B cell (primary cell): ENCODE results near the gene SEMA4A. TPM values are rescaled to one million over a fixed set of nuclear protein-coding genes. Genes with fewer than 3 reads are reported as not detected.

ENCODE experiments used
- ATAC-seq: fragments of 200-7000 bp; cut with Tn5 transposase; one replicate; pipeline ENCODE4 v1.10.0; 2021; ENCODE audit warnings: low read depth, mild to moderate bottlenecking, moderate number of reproducible peaks, moderate library complexity
- CTCF ChIA-PET: fragments of 350-600 bp; sonication (Branson Sonifier 250); formaldehyde crosslinking; loops from one replicate; lab custom pipeline; 2021; ENCODE audit warnings: antibody characterized with exemption, inconsistent platforms; lab: Charles Lee
- POLR2A ChIA-PET: fragments of 350-600 bp; sonication (Branson Sonifier 250); formaldehyde crosslinking; loops from one replicate; lab custom pipeline; 2021; ENCODE audit warnings: antibody characterized with exemption; lab: Charles Lee
- DNase-seq: peaks from one replicate; pipeline ENCODE4 v3.0.0; 2013
- H2AFZ ChIP-seq: 2 replicates; pipeline ENCODE4 v1.6.1; 2012; ENCODE audit warnings: mild to moderate bottlenecking, low read depth, low read length; ENCODE audit not compliant: insufficient read depth, poor library complexity, severe bottlenecking
- H3K27ac ChIP-seq, 2 donors: 1 replicate in 1 of 2; 2 replicates in 1 of 2; pipeline ENCODE4 v1.5.1; 2012 to 2013; ENCODE audit warnings: low read length in 2 of 2, mild to moderate bottlenecking in 2 of 2, moderate library complexity in 1 of 2
- H3K27me3 ChIP-seq, 4 experiments: fragments of 200-600 bp in 1 of 4; sonication (generic) in 1 of 4; replicated peaks in 1 of 4; 1 replicate in 2 of 4; 2 replicates in 2 of 4; pipeline versions ENCODE4 v1.6.1 to v1.7.0; 2013 to 2016; ENCODE audit warnings: low read length in 3 of 4, mild to moderate bottlenecking in 2 of 4, mixed read lengths in 1 of 4, moderate library complexity in 1 of 4; ENCODE audit not compliant: insufficient read depth in 4 of 4, control insufficient read depth in 3 of 4; ENCODE audit errors: control extremely low read depth in 1 of 4
- H3K36me3 ChIP-seq, 2 experiments: replicated peaks in 1 of 2; 1 replicate in 1 of 2; 2 replicates in 1 of 2; pipeline versions ENCODE4 v1.6.1 to v1.7.1; 2013; ENCODE audit warnings: low read length in 1 of 2; ENCODE audit not compliant: insufficient read depth in 2 of 2, control insufficient read depth in 1 of 2; ENCODE audit errors: control extremely low read depth in 1 of 2, extremely low read depth in 1 of 2
- H3K4me1 ChIP-seq, 2 donors: fragments of 200-600 bp in 1 of 2; sonication (generic) in 1 of 2; 1 replicate in 1 of 2; 2 replicates in 1 of 2; pipeline versions ENCODE4 v1.5.1 to v1.6.1; 2013 to 2017; ENCODE audit warnings: low read length in 2 of 2; ENCODE audit not compliant: control insufficient read depth in 2 of 2, insufficient read depth in 2 of 2
- H3K4me2 ChIP-seq: replicated peaks from 2 replicates; pipeline ENCODE3; 2012; ENCODE audit warnings: mild to moderate bottlenecking, low read depth, low read length; ENCODE audit not compliant: poor library complexity, severe bottlenecking
- H3K4me3 ChIP-seq, 5 experiments: fragments of 200-600 bp in 1 of 5; sonication (generic) in 1 of 5; 1 replicate in 3 of 5; 2 replicates in 2 of 5; pipeline versions ENCODE4 v1.5.1 to v1.7.0; 2011 to 2016; ENCODE audit warnings: low read length in 4 of 5, mild to moderate bottlenecking in 4 of 5, low read depth in 2 of 5, control low read depth in 1 of 5, moderate library complexity in 1 of 5; ENCODE audit not compliant: insufficient read depth in 1 of 5; ENCODE audit errors: control extremely low read depth in 1 of 5, extremely low read depth in 1 of 5
- H3K79me2 ChIP-seq: fragments of 200-600 bp; sonication (generic); one replicate; pipeline ENCODE4 v1.6.0; 2016; ENCODE audit warnings: low read length; ENCODE audit not compliant: control insufficient read depth, insufficient read depth
- H3K9ac ChIP-seq: fragments of 200-600 bp; sonication (generic); 2 replicates; pipeline ENCODE4 v1.6.1; 2017; ENCODE audit warnings: mild to moderate bottlenecking, low read length, moderate library complexity
- H3K9me3 ChIP-seq, 3 donors: one replicate each; pipeline versions ENCODE4 v1.6.1 to v1.7.1; 2013; ENCODE audit warnings: low read length in 2 of 3; ENCODE audit not compliant: control insufficient read depth in 2 of 3, insufficient read depth in 1 of 3; ENCODE audit errors: control extremely low read depth in 1 of 3
- H4K20me1 ChIP-seq: 2 replicates; pipeline ENCODE4 v1.6.0; 2012; ENCODE audit warnings: mild to moderate bottlenecking, low read length; ENCODE audit not compliant: insufficient read depth, control insufficient read depth, poor library complexity, severe bottlenecking
- H3K27ac Mint-ChIP-seq: one replicate; pipeline ENCODE4 v1.8.0; 2021; ENCODE audit warnings: mixed read lengths
- H3K27me3 Mint-ChIP-seq: one replicate; pipeline ENCODE4 v1.8.0; 2021; ENCODE audit warnings: mixed read lengths
- H3K4me1 Mint-ChIP-seq: one replicate; pipeline ENCODE4 v1.8.0; 2021; ENCODE audit warnings: mixed read lengths
- H3K4me3 Mint-ChIP-seq: one replicate; pipeline ENCODE4 v1.8.0; 2021; ENCODE audit warnings: mixed read lengths
- H3K9me3 Mint-ChIP-seq: one replicate; pipeline ENCODE4 v1.8.0; 2022; ENCODE audit warnings: mixed read lengths; ENCODE audit not compliant: insufficient read depth
- CTCF ChIP-seq: fragments of 200-600 bp; IDR thresholded peaks from one replicate; pipeline ENCODE4 v1.8.0; 2022; ENCODE audit warnings: antibody characterized with exemption, mild to moderate bottlenecking
- EZH2 ChIP-seq: IDR thresholded peaks from 2 replicates; pipeline ENCODE4 v1.6.1; 2012; ENCODE audit warnings: borderline replicate concordance, low read depth, mild to moderate bottlenecking, moderate library complexity, low read length; ENCODE audit not compliant: insufficient read depth, poor library complexity, severe bottlenecking
- WGBS: methylation state at CpG from one replicate; pipeline ENCODE4 v1.1.5; 2013; ENCODE audit warnings: missing lambda C conversion rate; ENCODE audit not compliant: insufficient coverage; 5-methylcytosine and 5-hydroxymethylcytosine counted together
- intact Hi-C: fragments of 100-400 bp; cut with micrococcal nuclease; formaldehyde crosslinking; loops from one replicate; pipeline ENCODE4 v1.10.0; 2022
- polyA plus RNA-seq: library from polyadenylated mRNA; depleted of rRNA; stranded (reverse); fragments of >200 nt; gene quantifications from 2 replicates; pipeline ENCODE4 v1.2.3, GENCODE V29; 2012
- total RNA-seq, 2 donors: library from RNA; stranded (reverse); fragments of 120-200 nt in 1 of 2; gene quantifications; 1 replicate in 1 of 2; 2 replicates in 1 of 2; pipeline versions ENCODE4 v1.2.3 to v1.2.4, GENCODE V29; 2013 to 2022

SEMA4A gene
- total and polyA plus RNA-seq, 2 donors (not counting 1 experiment from before 2014, with no cell fraction given): 9.2 to 15.5 TPM

DNA sequence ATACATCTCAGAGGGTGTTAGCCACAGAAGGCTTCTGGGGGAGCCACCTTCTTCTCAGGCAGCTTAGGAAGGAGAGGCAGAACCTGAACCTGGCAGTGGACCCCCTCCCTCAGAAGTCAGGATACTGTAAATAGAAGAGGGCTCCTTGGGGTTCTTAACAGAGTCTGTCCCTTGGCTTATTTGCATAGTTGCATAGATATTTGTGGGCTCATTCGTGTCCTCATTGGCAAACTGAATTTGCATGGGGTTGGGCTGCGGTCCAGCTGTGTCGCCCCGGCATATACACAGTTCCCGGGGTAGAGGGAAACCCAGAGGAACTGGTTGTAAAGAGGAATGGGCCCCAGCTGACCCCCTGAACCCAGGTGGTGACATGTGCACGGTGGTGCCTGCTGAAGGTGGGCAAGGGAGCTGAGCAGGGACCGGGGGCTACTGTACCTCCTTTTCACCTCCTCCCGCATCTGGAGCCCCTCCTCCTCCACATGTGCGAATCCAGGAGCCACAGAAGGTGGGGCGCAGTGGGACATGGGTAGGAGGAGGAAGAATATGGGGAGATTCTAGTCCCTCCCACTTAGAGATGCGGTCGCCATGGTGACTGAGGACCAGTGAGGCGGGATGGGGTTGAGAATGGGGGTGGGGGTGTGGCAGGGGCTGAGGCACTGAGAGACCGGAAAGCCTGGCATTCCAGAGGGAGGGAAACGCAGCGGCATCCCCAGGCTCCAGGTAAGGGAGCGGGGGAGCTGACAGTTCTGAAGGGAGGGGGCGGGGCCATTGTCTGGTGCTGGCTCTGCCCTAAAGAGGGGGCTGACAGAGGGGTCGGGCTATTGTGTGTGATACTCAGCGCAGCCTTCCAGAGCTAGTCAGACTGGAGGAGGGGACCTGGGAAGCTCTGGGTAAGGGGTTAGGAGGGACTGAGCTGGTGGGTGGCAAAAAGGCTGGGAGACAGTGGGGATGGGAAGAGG, 3.7 kb upstream of the SEMA4A start:
- ChIA-PET CTCF (interaction anchor here (0.6 to 14.3 kb wide), 11 partner anchors 14 to 75 kb away, joined by 3 to 381 read pairs (median 3); partner anchors contain the start of gene PMF1), POLR2A (interaction anchor here (1.4 kb wide), 1 partner anchor 63 kb away, joined by 8 read pairs; the partner anchor contains the start of gene PMF1)
- ATAC-seq (peak; percentile 19), DNase-seq (peak; percentile 80)
- Mint-ChIP-seq H3K27me3 (peaks cover 8% of the 10 kb centered on the region), H3K4me1 (peaks cover 80% of the 10 kb centered on the region), H3K4me3 (peak overlapping the region; percentile 77), H3K9me3 (no peaks in the 10 kb centered on the region), H3K27ac (peak overlapping the region; percentile 82)
- H3K9me3 ChIP-seq: no peaks in the 10 kb centered on the region
- H3K27ac ChIP-seq: peak overlapping the region in 1 of 2 donors; percentile 32
- peaks cover 0 to 12% (median 3%) of the 10 kb centered on the region in 4 experiments for H3K27me3 ChIP-seq
- peaks cover 77 to 89% of the 10 kb centered on the region in 2 donors for H3K4me1 ChIP-seq
- no peak overlapping the region for H2AFZ ChIP-seq
- WGBS: 58% methylated on average over 16 of the region's 20 CpGs
- intact Hi-C loops: loop anchor here (10.0 kb wide), 1 partner anchor 165 kb away; no protein-coding TSS in a partner anchor
- H4K20me1 ChIP-seq: no peaks in the 10 kb centered on the region
- H3K4me2 ChIP-seq: peak overlapping the region; percentile 66
- no peaks in the 10 kb centered on the region for H3K36me3 ChIP-seq
- peaks cover 9% of the 10 kb centered on the region for H3K79me2 ChIP-seq
- H3K4me3 ChIP-seq: no peak overlapping the region
- no peak for TF ChIP-seq CTCF
- no peak for TF ChIP-seq EZH2
- H3K9ac ChIP-seq: peak overlapping the region; percentile 5
